Loucy (cell line): ENCODE results near the gene USO1.

Source experiments
- H2AFZ ChIP-seq: fragments of 200-600 bp; sonication (generic); 2 replicates; pipeline ENCODE4 v1.6.0; 2016; ENCODE audit warnings: antibody characterized with exemption, mild to moderate bottlenecking, low read length, moderate library complexity
- H3F3A ChIP-seq: fragments of 200-600 bp; 2 replicates; pipeline ENCODE4 v1.6.0; 2016; ENCODE audit warnings: antibody characterized with exemption, low read depth, mild to moderate bottlenecking
- H3K27me3 ChIP-seq: fragments of 200-600 bp; sonication (generic); 2 replicates; pipeline ENCODE4 v1.6.1; 2014; ENCODE audit warnings: low read length, mild to moderate bottlenecking; ENCODE audit not compliant: insufficient read depth, poor library complexity, severe bottlenecking
- H3K36me3 ChIP-seq: fragments of 200-600 bp; sonication (generic); 2 replicates; pipeline ENCODE4 v1.6.1; 2016; ENCODE audit warnings: low read length; ENCODE audit not compliant: insufficient read depth
- H3K4me1 ChIP-seq: fragments of 200-600 bp; sonication (generic); 2 replicates; pipeline ENCODE4 v1.5.1; 2014; ENCODE audit warnings: low read length, mild to moderate bottlenecking; ENCODE audit not compliant: insufficient read depth, poor library complexity, severe bottlenecking
- H3K4me2 ChIP-seq: fragments of 200-600 bp; sonication (generic); 2 replicates; pipeline ENCODE4 v1.6.0; 2014; ENCODE audit warnings: antibody characterized with exemption, low read length, low read depth, mild to moderate bottlenecking; ENCODE audit not compliant: poor library complexity, severe bottlenecking
- H3K4me3 ChIP-seq: fragments of 200-600 bp; sonication (generic); 2 replicates; pipeline ENCODE4 v1.5.1; 2014; ENCODE audit warnings: low read length, mild to moderate bottlenecking, mixed read lengths; ENCODE audit not compliant: poor library complexity, severe bottlenecking
- H3K79me2 ChIP-seq: fragments of 200-600 bp; sonication (generic); 2 replicates; pipeline ENCODE4 v1.6.1; 2014; ENCODE audit warnings: low read length; ENCODE audit not compliant: insufficient read depth
- H3K9ac ChIP-seq: fragments of 200-600 bp; sonication (generic); 2 replicates; pipeline ENCODE4 v1.6.0; 2014; ENCODE audit warnings: mild to moderate bottlenecking, low read depth, low read length, moderate library complexity; ENCODE audit not compliant: poor library complexity, severe bottlenecking
- H3K9me2 ChIP-seq: fragments of 200-600 bp; sonication (generic); replicated peaks from 2 replicates; pipeline ENCODE4 v1.6.1; 2016; ENCODE audit warnings: low read depth, low read length, mixed read lengths
- H3K9me3 ChIP-seq: fragments of 200-600 bp; sonication (generic); 2 replicates; pipeline ENCODE4 v1.6.1; 2014; ENCODE audit warnings: mild to moderate bottlenecking, antibody characterized with exemption, low read length, low read depth; ENCODE audit not compliant: insufficient read depth
- H4K20me1 ChIP-seq: fragments of 200-600 bp; sonication (generic); 2 replicates; pipeline ENCODE4 v1.6.0; 2014; ENCODE audit warnings: antibody characterized with exemption, low read length, mild to moderate bottlenecking; ENCODE audit not compliant: insufficient read depth, poor library complexity, severe bottlenecking
- CTCF ChIP-seq: fragments of 200-600 bp; sonication (generic); conservative IDR thresholded peaks from 2 replicates; pipeline ENCODE4 v1.5.1; 2014; ENCODE audit warnings: mild to moderate bottlenecking, antibody characterized with exemption, low read length
- EZH2phosphoT487 ChIP-seq: fragments of 200-600 bp; IDR thresholded peaks from 2 replicates; pipeline ENCODE4 v1.6.1; 2018; ENCODE audit warnings: antibody characterized with exemption, mild to moderate bottlenecking, moderate library complexity, borderline replicate concordance

The USO1 gene

GRCh38 chr4:75817901-75818300 is 93.5 kb downstream of the USO1 start:
- Histone ChIP-seq H3K79me2 (no peaks in the 10 kb centered on the region), H3F3A (no peaks in the 10 kb centered on the region), H3K9me2 (no peaks in the 10 kb centered on the region), H3K9me3 (no peaks in the 10 kb centered on the region), H3K36me3 (peaks cover 26% of the 10 kb centered on the region; the same call in 1 of the 2 replicates), H3K27me3 (no peaks in the 10 kb centered on the region), H3K9ac (no peak overlapping the region), H2AFZ (no peak overlapping the region), H4K20me1 (no peaks in the 10 kb centered on the region), H3K4me1 (no peaks in the 10 kb centered on the region), H3K4me2 (no peak overlapping the region), H3K4me3 (no peak overlapping the region)
- TF ChIP-seq EZH2phosphoT487 (no peak), CTCF (no peak)

- Histone ChIP-seq H3K4me1 (no peaks in the 10 kb centered on the region), H3K4me2 (no peak overlapping the region), H3F3A (no peaks in the 10 kb centered on the region), H2AFZ (no peak overlapping the region), H3K27me3 (no peaks in the 10 kb centered on the region), H3K36me3 (peaks cover 13% of the 10 kb centered on the region; the same call in 1 of the 2 replicates), H3K9me3 (no peaks in the 10 kb centered on the region), H3K4me3 (no peak overlapping the region), H4K20me1 (no peaks in the 10 kb centered on the region), H3K9ac (no peak overlapping the region), H3K9me2 (no peaks in the 10 kb centered on the region), H3K79me2 (no peaks in the 10 kb centered on the region)
- no peak for TF ChIP-seq CTCF
- TF ChIP-seq EZH2phosphoT487 = no peak
Measured at GRCh38 chr4:75819121-75819520, 94.7 kb downstream of the USO1 start.

- Histone ChIP-seq H3K27me3 (no peaks in the 10 kb centered on the region), H3F3A (no peaks in the 10 kb centered on the region), H3K4me3 (no peak overlapping the region), H3K36me3 (peaks cover 4% of the 10 kb centered on the region; the same call in 1 of the 2 replicates), H3K9me3 (no peaks in the 10 kb centered on the region), H3K9me2 (no peaks in the 10 kb centered on the region), H3K4me2 (no peak overlapping the region), H4K20me1 (no peaks in the 10 kb centered on the region), H3K79me2 (no peaks in the 10 kb centered on the region), H3K4me1 (no peaks in the 10 kb centered on the region), H3K9ac (no peak overlapping the region), H2AFZ (no peak overlapping the region)
- TF ChIP-seq CTCF = no peak
- no peak for TF ChIP-seq EZH2phosphoT487
Measured at GRCh38 chr4:75820197-75820596, 95.8 kb downstream of the USO1 start.
